Liver (tissue), 9 donors: ENCODE results near the gene CMIP. TPM values are rescaled to one million over a fixed set of nuclear protein-coding genes. Genes with fewer than 3 reads are reported as not detected.
A peak's percentile ranks its signal among the peaks of the same experiment; 100 is the strongest.

ENCODE experiments used
- DNase-seq: peaks from one replicate; pipeline ENCODE4 v3.0.0-alpha.2; 2017; ENCODE audit warnings: low spot score
- H3K27ac ChIP-seq, 2 donors: one replicate each; pipeline ENCODE4 v1.7.0; 2013; ENCODE audit warnings: inconsistent platforms in 2 of 2, low read length in 2 of 2, control low read depth in 1 of 2, low read depth in 1 of 2, mild to moderate bottlenecking in 1 of 2
- H3K27me3 ChIP-seq, 4 donors: one replicate each; pipeline versions ENCODE4 v1.6.1 to v1.7.0; 2013; ENCODE audit warnings: low read length in 3 of 4, inconsistent platforms in 1 of 4, mild to moderate bottlenecking in 1 of 4, moderate library complexity in 1 of 4; ENCODE audit not compliant: control insufficient read depth in 4 of 4, insufficient read depth in 4 of 4
- H3K36me3 ChIP-seq, 4 donors: one replicate each; pipeline versions ENCODE4 v1.6.1 to v1.7.0; 2013; ENCODE audit warnings: low read length in 3 of 4, mild to moderate bottlenecking in 3 of 4, low read depth in 1 of 4, moderate library complexity in 1 of 4; ENCODE audit not compliant: control insufficient read depth in 4 of 4, insufficient read depth in 3 of 4
- H3K4me1 ChIP-seq, 4 donors: one replicate each; pipeline versions ENCODE4 v1.6.1 to v1.7.0; 2013; ENCODE audit warnings: low read length in 3 of 4, mild to moderate bottlenecking in 3 of 4, moderate library complexity in 1 of 4; ENCODE audit not compliant: control insufficient read depth in 4 of 4, insufficient read depth in 4 of 4
- H3K4me3 ChIP-seq, 3 donors: one replicate each; pipeline versions ENCODE4 v1.6.1 to v1.7.0; 2013; ENCODE audit warnings: low read length in 3 of 3, control low read depth in 1 of 3, low read depth in 1 of 3, mild to moderate bottlenecking in 1 of 3
- H3K9ac ChIP-seq, 2 donors: one replicate each; pipeline ENCODE4 v1.7.0; 2013; ENCODE audit warnings: low read length in 2 of 2, mild to moderate bottlenecking in 2 of 2, moderate library complexity in 2 of 2, control low read depth in 1 of 2, low read depth in 1 of 2
- H3K9me3 ChIP-seq, 4 donors: one replicate each; pipeline versions ENCODE4 v1.6.1 to v1.7.0; 2013; ENCODE audit warnings: low read length in 3 of 4; ENCODE audit not compliant: control insufficient read depth in 4 of 4
- FOXA1 ChIP-seq: IDR thresholded peaks from 2 replicates; pipeline ENCODE4 v1.6.1; 2016; ENCODE audit warnings: antibody characterized with exemption
- FOXA2 ChIP-seq: IDR thresholded peaks from 2 replicates; pipeline ENCODE4 v1.6.1; 2016; ENCODE audit warnings: antibody characterized with exemption
- GABPA ChIP-seq, 2 donors: IDR thresholded peaks in 1 of 2; conservative IDR thresholded peaks in 1 of 2; 2 replicates each; pipeline ENCODE4 v1.6.1; 2016; ENCODE audit warnings: antibody characterized with exemption in 2 of 2, mild to moderate bottlenecking in 1 of 2, moderate library complexity in 1 of 2
- HNF4A ChIP-seq, 2 donors: conservative IDR thresholded peaks; 2 replicates each; pipeline ENCODE4 v1.6.1; 2016; ENCODE audit warnings: antibody characterized with exemption in 2 of 2, mild to moderate bottlenecking in 2 of 2
- HNF4G ChIP-seq: IDR thresholded peaks from 2 replicates; pipeline ENCODE4 v1.6.1; 2016; ENCODE audit warnings: antibody characterized with exemption
- MAX ChIP-seq: IDR thresholded peaks from 2 replicates; pipeline ENCODE4 v1.6.1; 2016; ENCODE audit warnings: antibody characterized with exemption
- RAD21 ChIP-seq, 2 donors: IDR thresholded peaks; 2 replicates each; pipeline ENCODE4 v1.6.1; 2016; ENCODE audit warnings: antibody characterized with exemption in 2 of 2, mild to moderate bottlenecking in 2 of 2
- RXRA ChIP-seq, 2 donors: IDR thresholded peaks; 2 replicates each; pipeline ENCODE4 v1.6.1; 2017 to 2018; ENCODE audit warnings: antibody characterized with exemption in 2 of 2, mild to moderate bottlenecking in 1 of 2
- SP1 ChIP-seq: IDR thresholded peaks from 2 replicates; pipeline ENCODE4 v1.6.1; 2018; ENCODE audit warnings: antibody characterized with exemption, mild to moderate bottlenecking
- TAF1 ChIP-seq: conservative IDR thresholded peaks from 2 replicates; pipeline ENCODE4 v1.6.1; 2016; ENCODE audit warnings: antibody characterized with exemption, mild to moderate bottlenecking
- WGBS: extraction: QIAGEN DNeasy Blood & Tissue Kit; methylation state at CpG from one replicate; pipeline ENCODE4 v1.1.7; 2013; 5-methylcytosine and 5-hydroxymethylcytosine counted together
- polyA plus RNA-seq, 2 donors: library from polyadenylated mRNA; stranded (reverse) in 1 of 2; unstranded in 1 of 2; fragments of 200-250 nt in 1 of 2; fragments of >200 nt in 1 of 2; fragmentation: Nextera tagmentation in 1 of 2; extraction: Ambion mirVana in 1 of 2; gene quantifications; one replicate each; pipeline versions ENCODE4 v1.2.1 to v1.2.3, GENCODE V29; 2013 to 2015
- total RNA-seq, 2 donors: library from RNA; depleted of rRNA; stranded (reverse); fragments of >200 nt; gene quantifications; one replicate each; pipeline ENCODE4 v1.2.3, GENCODE V29; 2014
- TF ChIP-seq, protein P1 (sequence below): fragments of 150-350 bp; IDR thresholded peaks from 2 replicates; pipeline ENCODE4 v1.5.1; 2017; ENCODE audit warnings: improper control_type of control experiment, low read depth, low read length; ENCODE audit not compliant: missing input control
- TF ChIP-seq, protein P2 (sequence below): IDR thresholded peaks from 2 replicates; pipeline ENCODE4 v1.6.1; 2016; ENCODE audit warnings: antibody characterized with exemption
- donor health status: healthy.
- donor health status: healthy.
- donor health status: healthy.
- donor health status: healthy.
- donor health status: healthy.

The CMIP gene
- total and polyA plus RNA-seq, 4 donors = 1.7 to 15.6 (median 10.1) TPM

DNA sequence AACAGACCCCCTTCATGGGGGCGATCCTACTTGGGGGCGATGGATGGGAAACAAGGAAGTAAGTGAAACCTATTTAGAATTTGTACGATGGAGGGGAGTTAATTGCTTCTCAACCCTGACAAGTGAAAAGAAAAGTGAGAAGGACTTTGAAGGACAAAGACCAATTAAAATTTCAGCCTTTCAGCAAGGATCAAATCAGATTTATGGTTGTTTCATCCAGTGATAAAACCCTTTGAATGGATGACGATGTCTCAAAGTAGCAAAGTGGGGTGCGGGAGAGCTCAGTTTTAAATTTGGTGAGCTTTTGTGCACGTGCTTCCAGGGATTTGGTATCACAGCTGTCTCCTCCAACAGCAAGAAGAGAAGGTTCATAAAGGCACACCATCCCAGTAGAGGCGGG lies 51.7 kb downstream of the CMIP start (continued):
- no peak for TF ChIP-seq TAF1
- no peak for TF ChIP-seq FOXA1
- no peak for TF ChIP-seq GABPA (IDR thresholded peaks at IDR 0.05 in 1 of 2, conservative IDR thresholded peaks at IDR 0.05 in 1 of 2)

DNA sequence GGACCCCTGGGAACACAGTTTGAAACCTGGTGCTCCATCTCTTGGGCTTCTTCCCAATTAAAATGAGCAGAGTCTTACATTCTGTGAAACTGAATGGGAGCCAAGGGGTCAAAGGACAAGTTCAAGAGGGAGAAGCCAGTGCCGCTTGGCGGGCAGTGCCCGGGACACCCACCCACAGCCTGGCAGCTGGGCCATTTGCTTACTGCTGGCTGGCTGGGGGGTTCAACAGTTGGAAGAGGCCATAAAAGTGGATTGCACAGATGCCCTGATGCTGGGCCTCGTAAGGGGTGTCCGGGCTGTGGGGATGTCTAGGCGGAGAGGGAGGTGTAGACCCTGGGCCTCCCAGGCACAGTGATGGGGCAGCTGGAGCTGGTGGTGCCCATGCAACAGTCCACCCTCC lies 52.1 kb downstream of the CMIP start:
- H3K4me3 ChIP-seq = no peak overlapping the region
- H3K27ac ChIP-seq = peak overlapping the region in 1 of 2 donors; percentile 34
- H3K4me1 ChIP-seq = peaks cover 24 to 62% (median 54%) of the 10 kb centered on the region in 4 donors
- no peak for TF ChIP-seq FOXA2
- peak; percentile 11 for TF ChIP-seq SP1
- peak; percentile 46 to 55 for TF ChIP-seq RXRA (IDR thresholded peaks at IDR 0.05)
- TF ChIP-seq HNF4G = peak; percentile 23
- TF ChIP-seq, protein P1, sequence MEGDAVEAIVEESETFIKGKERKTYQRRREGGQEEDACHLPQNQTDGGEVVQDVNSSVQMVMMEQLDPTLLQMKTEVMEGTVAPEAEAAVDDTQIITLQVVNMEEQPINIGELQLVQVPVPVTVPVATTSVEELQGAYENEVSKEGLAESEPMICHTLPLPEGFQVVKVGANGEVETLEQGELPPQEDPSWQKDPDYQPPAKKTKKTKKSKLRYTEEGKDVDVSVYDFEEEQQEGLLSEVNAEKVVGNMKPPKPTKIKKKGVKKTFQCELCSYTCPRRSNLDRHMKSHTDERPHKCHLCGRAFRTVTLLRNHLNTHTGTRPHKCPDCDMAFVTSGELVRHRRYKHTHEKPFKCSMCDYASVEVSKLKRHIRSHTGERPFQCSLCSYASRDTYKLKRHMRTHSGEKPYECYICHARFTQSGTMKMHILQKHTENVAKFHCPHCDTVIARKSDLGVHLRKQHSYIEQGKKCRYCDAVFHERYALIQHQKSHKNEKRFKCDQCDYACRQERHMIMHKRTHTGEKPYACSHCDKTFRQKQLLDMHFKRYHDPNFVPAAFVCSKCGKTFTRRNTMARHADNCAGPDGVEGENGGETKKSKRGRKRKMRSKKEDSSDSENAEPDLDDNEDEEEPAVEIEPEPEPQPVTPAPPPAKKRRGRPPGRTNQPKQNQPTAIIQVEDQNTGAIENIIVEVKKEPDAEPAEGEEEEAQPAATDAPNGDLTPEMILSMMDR = no peak
- TF ChIP-seq HNF4A (conservative IDR thresholded peaks at IDR 0.05) = peak; percentile 72 to 78
- peak in 1 of 2 donors; percentile 50 for TF ChIP-seq RAD21 (IDR thresholded peaks at IDR 0.05)
- peak; percentile 22 for TF ChIP-seq MAX
- H3K36me3 ChIP-seq = no peaks in the 10 kb centered on the region
- no peaks in the 10 kb centered on the region for H3K9me3 ChIP-seq
- no peaks in the 10 kb centered on the region for H3K27me3 ChIP-seq
- 48% methylated on average over 6 of the region's 6 CpGs for WGBS
- no peak overlapping the region for H3K9ac ChIP-seq
- no peak for DNase-seq

- TF ChIP-seq, protein P1 = peak; percentile 20
- TF ChIP-seq, protein P2, sequence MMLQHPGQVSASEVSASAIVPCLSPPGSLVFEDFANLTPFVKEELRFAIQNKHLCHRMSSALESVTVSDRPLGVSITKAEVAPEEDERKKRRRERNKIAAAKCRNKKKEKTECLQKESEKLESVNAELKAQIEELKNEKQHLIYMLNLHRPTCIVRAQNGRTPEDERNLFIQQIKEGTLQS = no peak
- TF ChIP-seq RAD21 (IDR thresholded peaks at IDR 0.05) = peak in 1 of 2 donors; percentile 17
- Histone ChIP-seq H3K27ac (peak overlapping the region in 1 of 2 donors; percentile 34), H3K36me3 (no peaks in the 10 kb centered on the region), H3K9ac (no peak overlapping the region), H3K4me1 (peaks cover 20 to 53% (median 44%) of the 10 kb centered on the region in 4 donors), H3K4me3 (no peak overlapping the region), H3K27me3 (no peaks in the 10 kb centered on the region), H3K9me3 (no peaks in the 10 kb centered on the region)
- WGBS = 69% methylated on average over 10 of the region's 10 CpGs
- DNase-seq = no peak
Observed at GRCh38 chr16:81497690-81498089, 53.1 kb downstream of the CMIP start.
